H1 (cell line): ENCODE results near the gene ENTREP3. TPM values are rescaled to one million over a fixed set of nuclear protein-coding genes. Genes with fewer than 3 reads are reported as not detected.

Experiments used
- CBX8 ChIP-seq: fragments of 300-800, 300-1000 bp; sonication (generic); IDR thresholded peaks from 2 replicates; pipeline ENCODE4 v1.7.1; 2016; ENCODE audit warnings: low read depth, low read length, borderline replicate concordance
- JUND ChIP-seq: IDR thresholded peaks from 2 replicates; pipeline ENCODE4 v1.6.1; 2011; ENCODE audit warnings: mild to moderate bottlenecking, improper control_type of control experiment, low read length
- SIRT6 ChIP-seq: IDR thresholded peaks from one replicate; pipeline ENCODE4 v1.7.1; 2012; ENCODE audit warnings: low read length, inconsistent platforms
- ZNF274 ChIP-seq: IDR thresholded peaks from 2 replicates; pipeline ENCODE4 v1.7.0; 2012; ENCODE audit warnings: low read length, borderline replicate concordance; ENCODE audit errors: extremely low read depth
- polyA plus RNA-seq, 7 experiments: library from polyadenylated mRNA; depleted of rRNA in 3 of 7; stranded (reverse) in 5 of 7; unstranded in 2 of 7; fragments of >200 nt in 5 of 7; fragments of 200-250 nt in 2 of 7; gene quantifications; 1 replicate in 5 of 7; 2 replicates in 1 of 7; 4 replicates in 1 of 7; pipeline versions ENCODE4 v1.2.1 to v1.2.3, GENCODE V29; 2011 to 2013; ENCODE audit warnings: missing spikeins in 2 of 7, mixed read lengths in 2 of 7
- total RNA-seq: library from RNA; stranded (reverse); fragmentation: NEBNext Ultra II Directional; extraction: Animal tissue kit (Norgen Biotek cat#: 25700); gene quantifications from 2 replicates; pipeline ENCODE4 v1.2.1, GENCODE V29; 2021

The ENTREP3 gene
- total and polyA plus RNA-seq, 2 of the 8 experiments (the other 6 are each of a cell fraction or from before 2014, with no cell fraction given), result 22.8 to 52.2 TPM

- TF ChIP-seq CBX8, result no peak
- TF ChIP-seq ZNF274, result no peak
- no peak for TF ChIP-seq JUND
- TF ChIP-seq SIRT6, result no peak
These were observed 30.4 kb upstream of the ENTREP3 start (continued) for GRCh38 chr1:155285631-155286044.
